Mesenchymal stem cell (in vitro differentiated cells and primary cell): ENCODE measurements around the gene SPEN.
A peak's percentile ranks its signal among the peaks of the same experiment; 100 is the strongest.

Experiments used
- DNase-seq: peaks from one replicate; pipeline ENCODE4 v3.0.0-alpha.2; 2013
- H2AFZ ChIP-seq: one replicate; pipeline ENCODE4 v1.6.1; 2013; ENCODE audit warnings: low read depth, mild to moderate bottlenecking, control low read depth, inconsistent platforms, low read length, moderate library complexity
- H2AK5ac ChIP-seq: 2 replicates; pipeline ENCODE4 v1.6.1; 2013; ENCODE audit warnings: low read length, moderate library complexity, mild to moderate bottlenecking, inconsistent platforms; ENCODE audit not compliant: severe bottlenecking
- H2BK120ac ChIP-seq: one replicate; pipeline ENCODE4 v1.6.1; 2013; ENCODE audit warnings: low read depth, mild to moderate bottlenecking, inconsistent platforms, low read length, moderate library complexity
- H2BK12ac ChIP-seq, 2 experiments: one replicate each; pipeline ENCODE4 v1.6.1; 2013; ENCODE audit warnings: inconsistent platforms in 2 of 2, low read length in 2 of 2, mild to moderate bottlenecking in 2 of 2, moderate library complexity in 2 of 2, control low read depth in 1 of 2
- H2BK15ac ChIP-seq: one replicate; pipeline ENCODE4 v1.6.1; 2013; ENCODE audit warnings: mild to moderate bottlenecking, low read depth, inconsistent platforms; ENCODE audit not compliant: poor library complexity, severe bottlenecking
- H2BK5ac ChIP-seq: 2 replicates; pipeline ENCODE4 v1.6.1; 2013; ENCODE audit warnings: low read depth, mild to moderate bottlenecking, low read length, control low read depth, inconsistent platforms; ENCODE audit not compliant: poor library complexity, severe bottlenecking
- H3K14ac ChIP-seq, 2 experiments: one replicate each; pipeline ENCODE4 v1.6.1; 2013; ENCODE audit warnings: inconsistent platforms in 2 of 2, low read length in 2 of 2, control low read depth in 1 of 2, mild to moderate bottlenecking in 1 of 2, moderate library complexity in 1 of 2
- H3K18ac ChIP-seq, 2 experiments: one replicate each; pipeline ENCODE4 v1.6.1; 2013; ENCODE audit warnings: inconsistent platforms in 2 of 2, low read length in 2 of 2, control low read depth in 1 of 2, low read depth in 1 of 2, mild to moderate bottlenecking in 1 of 2
- H3K23ac ChIP-seq, 2 experiments: one replicate each; pipeline ENCODE4 v1.6.1; 2013; ENCODE audit warnings: inconsistent platforms in 2 of 2, low read length in 2 of 2, mild to moderate bottlenecking in 2 of 2, moderate library complexity in 2 of 2, control low read depth in 1 of 2
- H3K27ac ChIP-seq: 2 replicates; pipeline ENCODE4 v1.5.1; 2013; ENCODE audit warnings: mild to moderate bottlenecking, moderate library complexity, low read length, control low read depth, inconsistent platforms; ENCODE audit not compliant: poor library complexity, severe bottlenecking
- H3K27me3 ChIP-seq, 2 experiments: 2 replicates each; pipeline versions ENCODE4 v1.6.1 to v1.7.0; 2013; ENCODE audit warnings: low read length in 2 of 2, mild to moderate bottlenecking in 2 of 2, moderate library complexity in 2 of 2, control low read depth in 1 of 2, inconsistent platforms in 1 of 2; ENCODE audit not compliant: control insufficient read depth in 1 of 2, insufficient read depth in 1 of 2
- H3K36me3 ChIP-seq, 2 experiments: 2 replicates each; pipeline versions ENCODE4 v1.6.1 to v1.7.0; 2013; ENCODE audit warnings: low read length in 2 of 2, control low read depth in 1 of 2, inconsistent platforms in 1 of 2, low read depth in 1 of 2, mild to moderate bottlenecking in 1 of 2; ENCODE audit not compliant: insufficient read depth in 2 of 2, control insufficient read depth in 1 of 2
- H3K4ac ChIP-seq, 2 experiments: one replicate each; pipeline ENCODE4 v1.6.1; 2013; ENCODE audit warnings: inconsistent platforms in 2 of 2, low read length in 2 of 2, mild to moderate bottlenecking in 2 of 2, moderate library complexity in 2 of 2, control low read depth in 1 of 2, low read depth in 1 of 2
- H3K4me1 ChIP-seq: 2 replicates; pipeline ENCODE4 v1.6.1; 2013; ENCODE audit warnings: low read depth, low read length, control low read depth; ENCODE audit not compliant: control insufficient read depth, insufficient read depth
- H3K4me2 ChIP-seq: 2 replicates; pipeline ENCODE4 v1.6.1; 2013; ENCODE audit warnings: low read length, mild to moderate bottlenecking, inconsistent platforms; ENCODE audit not compliant: poor library complexity, severe bottlenecking
- H3K4me3 ChIP-seq, 2 experiments: 2 replicates each; pipeline versions ENCODE4 v1.5.1 to v1.7.0; 2013; ENCODE audit warnings: low read length in 2 of 2, mild to moderate bottlenecking in 2 of 2, control low read depth in 1 of 2, low read depth in 1 of 2; ENCODE audit not compliant: insufficient read depth in 1 of 2
- H3K79me1 ChIP-seq: replicated peaks from 2 replicates; pipeline ENCODE4 v1.6.1; 2013; ENCODE audit warnings: mild to moderate bottlenecking, control low read depth, low read length, inconsistent platforms; ENCODE audit not compliant: poor library complexity, severe bottlenecking
- H3K9ac ChIP-seq: 2 replicates; pipeline ENCODE4 v1.7.0; 2013; ENCODE audit warnings: mild to moderate bottlenecking, low read length, moderate library complexity
- H3K9me3 ChIP-seq: 2 replicates; pipeline ENCODE4 v1.7.0; 2013; ENCODE audit warnings: mild to moderate bottlenecking, low read length; ENCODE audit not compliant: control insufficient read depth
- H4K8ac ChIP-seq: one replicate; pipeline ENCODE4 v1.6.1; 2013; ENCODE audit warnings: inconsistent platforms, mild to moderate bottlenecking, low read length, moderate library complexity
- H4K91ac ChIP-seq: one replicate; pipeline ENCODE4 v1.6.1; 2013; ENCODE audit warnings: mild to moderate bottlenecking, low read length, inconsistent platforms
- WGBS: methylation state at CpG from one replicate; pipeline ENCODE4 v1.1.7; 2013; ENCODE audit warnings: mixed read lengths; 5-methylcytosine and 5-hydroxymethylcytosine counted together

SPEN gene

DNA sequence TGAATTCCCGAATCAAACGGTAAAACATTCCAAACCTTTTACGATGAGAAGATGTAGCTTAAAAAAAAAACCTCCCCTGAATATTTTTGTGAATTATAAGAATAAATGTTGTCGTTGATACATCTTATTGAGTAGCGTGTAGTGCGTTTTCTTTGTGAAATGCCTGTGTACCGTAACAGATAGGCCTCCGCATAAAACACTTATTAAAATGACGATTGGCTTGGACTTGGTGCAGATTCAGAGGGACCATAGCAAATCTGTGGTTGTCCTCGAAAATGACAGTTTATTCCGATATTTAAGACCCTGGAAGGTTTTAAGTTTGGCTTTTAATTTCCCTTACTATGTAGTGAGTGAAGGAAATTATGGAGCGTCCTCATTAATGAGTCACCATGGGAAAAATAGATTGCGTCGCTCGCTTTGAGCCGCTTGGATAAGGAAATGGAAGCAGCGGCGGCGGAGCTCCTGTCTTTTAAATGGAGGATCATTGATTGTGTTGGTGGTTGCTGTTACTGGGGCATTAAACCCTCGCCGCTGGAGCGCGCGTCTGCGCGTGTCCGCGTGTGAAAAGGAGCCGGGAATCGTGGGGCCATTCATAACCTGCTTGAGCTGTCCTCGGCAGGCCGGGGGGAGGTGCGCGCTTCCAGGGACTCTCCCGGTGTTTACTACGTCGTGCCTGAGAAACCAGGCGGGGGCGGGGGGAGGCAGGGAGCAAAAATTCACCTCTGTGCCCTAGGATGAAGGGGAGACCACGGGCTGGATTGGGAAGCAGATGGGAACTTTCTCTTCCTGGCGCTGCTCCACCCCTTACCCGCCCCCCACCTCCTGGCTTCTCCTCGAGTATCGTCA, 1.6 kb downstream of the SPEN start:
- WGBS, result under 1% methylated on average over 28 of the region's 44 CpGs
- peak; percentile 96 for DNase-seq
- Histone ChIP-seq H3K27me3 (no peaks in the 10 kb centered on the region), H3K27ac (peak overlapping the region; percentile 91), H2BK120ac (no peak overlapping the region), H3K79me1 (peaks cover 4% of the 10 kb centered on the region), H3K9ac (peak overlapping the region; percentile 94), H2AFZ (no peak overlapping the region), H3K4ac (peak overlapping the region in 1 of 2 experiments; percentile 93), H3K4me1 (peaks cover 5% of the 10 kb centered on the region), H3K23ac (no peak overlapping the region), H3K14ac (no peak overlapping the region), H4K91ac (no peak overlapping the region), H2BK5ac (no peak overlapping the region), H2BK15ac (peak overlapping the region; percentile 93), H3K4me3 (peak overlapping the region; percentile 86 to 97), H3K36me3 (no peaks in the 10 kb centered on the region), H3K4me2 (peak overlapping the region; percentile 69), H2AK5ac (no peak overlapping the region), H3K9me3 (no peaks in the 10 kb centered on the region), H4K8ac (no peak overlapping the region), H2BK12ac (no peak overlapping the region), H3K18ac (peak overlapping the region in 1 of 2 experiments; percentile 94)

DNA sequence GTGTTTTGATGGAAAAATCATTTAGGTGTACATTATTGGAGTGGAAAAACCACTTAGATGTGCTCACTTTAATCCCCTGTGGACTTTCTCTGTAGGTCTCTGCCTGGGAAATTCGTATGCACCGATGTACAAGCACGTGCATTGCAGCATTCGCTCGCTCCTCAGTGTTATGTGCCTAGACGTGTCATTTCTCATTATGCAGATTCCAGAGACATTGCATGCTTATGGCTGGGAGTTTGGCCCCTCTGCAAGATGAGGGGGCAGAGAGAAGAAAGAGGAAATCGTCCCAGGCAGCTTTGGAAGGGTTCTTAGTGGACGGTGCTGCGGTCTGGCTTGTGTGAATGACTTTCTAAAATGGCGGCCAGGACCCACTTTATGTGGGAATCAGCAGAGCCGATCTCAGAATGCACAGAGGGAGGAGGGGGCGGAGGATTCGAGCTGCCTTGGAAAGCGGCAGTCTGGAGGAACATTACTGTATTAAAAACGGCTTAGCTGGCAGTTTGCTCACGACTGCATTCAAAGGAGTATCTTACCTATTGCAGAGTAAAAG, 2.3 kb downstream of the SPEN start:
- H3K4me3 ChIP-seq, result peak overlapping the region; percentile 64 to 86
- peak overlapping the region; percentile 35 for H4K8ac ChIP-seq
- no peak overlapping the region for H2AFZ ChIP-seq
- peaks cover 5% of the 10 kb centered on the region for H3K4me1 ChIP-seq
- peak overlapping the region in 1 of 2 experiments; percentile 66 for H2BK12ac ChIP-seq
- peak overlapping the region; percentile 69 for H3K4me2 ChIP-seq
- no peaks in the 10 kb centered on the region for H3K36me3 ChIP-seq
- H3K4ac ChIP-seq, result peak overlapping the region in 1 of 2 experiments; percentile 93
- no peak overlapping the region for H2BK15ac ChIP-seq
- peak overlapping the region in 1 of 2 experiments; percentile 26 for H3K23ac ChIP-seq
- no peak overlapping the region for H2AK5ac ChIP-seq
- no peaks in the 10 kb centered on the region for H3K27me3 ChIP-seq
- H4K91ac ChIP-seq, result peak overlapping the region; percentile 18
- H3K18ac ChIP-seq, result peak overlapping the region; percentile 31 to 92
- no peak overlapping the region for H2BK120ac ChIP-seq
- WGBS, result under 1% methylated on average over 14 of the region's 16 CpGs
- H3K14ac ChIP-seq, result peak overlapping the region in 1 of 2 experiments; percentile 87
- H3K27ac ChIP-seq, result peak overlapping the region; percentile 91
- peaks cover 4% of the 10 kb centered on the region for H3K79me1 ChIP-seq
- peak overlapping the region; percentile 94 for H3K9ac ChIP-seq
- peak; percentile 86 for DNase-seq
- H2BK5ac ChIP-seq, result peak overlapping the region; percentile 46
- H3K9me3 ChIP-seq, result no peaks in the 10 kb centered on the region

DNA sequence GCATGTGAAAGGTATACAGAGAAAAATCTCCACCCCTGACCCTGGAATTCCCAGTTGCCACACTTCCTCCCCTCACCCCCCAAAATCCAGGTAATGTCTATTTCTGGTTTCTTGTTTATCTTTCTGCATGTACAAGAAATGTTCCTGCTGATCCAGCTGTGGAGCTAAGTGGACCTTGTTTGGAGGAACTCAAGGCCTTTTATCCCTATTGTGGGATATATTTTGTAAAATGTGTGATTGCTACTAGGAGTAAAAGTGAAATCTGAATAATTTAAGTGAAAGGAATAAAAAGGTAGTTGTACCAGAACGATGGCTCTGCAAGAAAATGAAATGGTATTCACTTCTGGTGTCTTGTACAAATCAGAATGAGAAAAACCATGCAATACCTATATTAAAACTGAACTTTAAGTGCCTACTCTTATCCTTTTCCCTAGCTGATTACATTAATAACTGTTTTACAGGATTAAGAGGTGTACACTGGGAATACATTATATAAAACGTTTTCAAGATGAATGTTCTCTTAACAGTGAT, 3.0 kb downstream of the SPEN start:
- Histone ChIP-seq H2BK5ac (no peak overlapping the region), H2BK15ac (no peak overlapping the region)

More for the DNA sequence above, 3.0 kb downstream of the SPEN start:
- Histone ChIP-seq H3K14ac (no peak overlapping the region), H4K8ac (no peak overlapping the region), H3K4ac (no peak overlapping the region), H2BK12ac (no peak overlapping the region), H3K27ac (no peak overlapping the region), H3K4me3 (peak overlapping the region in 1 of 2 experiments; percentile 86), H3K23ac (no peak overlapping the region), H2AFZ (no peak overlapping the region), H3K9me3 (no peaks in the 10 kb centered on the region), H3K4me2 (peak overlapping the region; percentile 20), H3K18ac (no peak overlapping the region), H3K79me1 (peaks cover 2% of the 10 kb centered on the region), H3K36me3 (no peaks in the 10 kb centered on the region), H2AK5ac (no peak overlapping the region), H4K91ac (no peak overlapping the region), H3K27me3 (no peaks in the 10 kb centered on the region), H3K9ac (peak overlapping the region; percentile 94), H2BK120ac (no peak overlapping the region), H3K4me1 (peaks cover 5% of the 10 kb centered on the region)
- 33% methylated on average over 1 of the region's 2 CpGs for WGBS
- DNase-seq, result peak; percentile 46
